Measurements from ENCODE around the gene FAM9A.

GRCh38 chrX:8845060-8845459, 43.9 kb upstream of the FAM9A start:
- TF ChIP-seq CTCF (conservative IDR thresholded peaks at IDR 0.05; ENCODE audit: low read depth, low read length) (peak; percentile 32), POLR2A (IDR thresholded peaks at IDR 0.05; ENCODE audit: low read depth, low read length) (no peak), CHD1 (IDR thresholded peaks at IDR 0.05; ENCODE audit: low read depth, low read length) (no peak), MAZ (IDR thresholded peaks at IDR 0.05; ENCODE audit: borderline replicate concordance, low read depth, low read length) (peak; percentile 31; the same call in 1 of the 2 replicates), BHLHE40 (IDR thresholded peaks at IDR 0.05; ENCODE audit: low read depth, low read length) (no peak), USF2 (IDR thresholded peaks at IDR 0.05; ENCODE audit: low read depth, low read length) (no peak), CEBPB (IDR thresholded peaks at IDR 0.05; ENCODE audit: low read depth, low read length) (no peak), RAD21 (IDR thresholded peaks at IDR 0.05; ENCODE audit: low read length) (peak; percentile 39), ELK1 (IDR thresholded peaks at IDR 0.05; ENCODE audit: borderline replicate concordance, low read depth, low read length) (no peak), RCOR1 (IDR thresholded peaks at IDR 0.05; ENCODE audit: insufficient replicate concordance, low read length) (no peak)
